Left forelimb (tissue), 1 donor: ENCODE data around the gene P2RY8.

Source experiments
- DNase-seq: peaks from one replicate; pipeline ENCODE4 v3.0.0-alpha.2; 2018; ENCODE audit warnings: low spot score

Gene P2RY8

GRCh38 chrX:1417921-1418771, 118.8 kb downstream of the P2RY8 start:
- no peak for DNase-seq

GRCh38 chrX:1416965-1417760, 119.8 kb downstream of the P2RY8 start:
- DNase-seq: no peak

GRCh38 chrX:1416327-1416784, 120.6 kb downstream of the P2RY8 start:
- no peak for DNase-seq
